K562 (cell line): Measurements from ENCODE around the gene CETN1. TPM values are rescaled to one million over a fixed set of nuclear protein-coding genes. Genes with fewer than 3 reads are reported as not detected.

Experiments used
- ATAC-seq: fragments of 200-7000 bp; cut with Tn5 transposase; 3 replicates; pipeline ENCODE4 v1.9.1; 2020; ENCODE audit warnings: moderate library complexity
- BruUV-seq: library from RNA; stranded (reverse); fragments of 400-500 nt; replicated peaks from 2 replicates; lab custom pipeline; 2021; lab: Mats Ljungman, UMichigan
- CTCF ChIA-PET: fragments of 300-600 bp; formaldehyde crosslinking; extraction: SDS; loops from one replicate; lab custom pipeline; 2021; ENCODE audit warnings: low intra/inter-chr PET ratio; lab: Yijun Ruan, JAX
- POLR2A ChIA-PET: fragments of 300-600, 350-650 bp; sonication (Branson Sonifier 250); formaldehyde crosslinking; extraction: SDS; loops from one replicate; lab custom pipeline; 2021; ENCODE audit warnings: antibody characterized with exemption, inconsistent platforms; lab: Yijun Ruan, JAX
- DNase-seq, 4 experiments: peaks; one replicate each; pipeline versions ENCODE4 v3.0.0 to v3.0.0-alpha.2; 2011 to 2018; ENCODE audit warnings: low spot score in 3 of 4, mixed read lengths in 3 of 4; ENCODE audit errors: extremely low read depth in 1 of 4
- FAIRE-seq: peaks from 2 replicates; lab custom pipeline; 2011; peaks lifted over from hg19 to GRCh38; lab: Jason Lieb, UNC
- H2AFZ ChIP-seq: 2 replicates; pipeline ENCODE4 v1.6.0; 2011; ENCODE audit warnings: low read depth, low read length, control low read depth, inconsistent platforms
- H3K27ac ChIP-seq: fragments of 200-600 bp; 3 replicates; pipeline ENCODE4 v1.8.0; 2011; ENCODE audit warnings: low read depth, mild to moderate bottlenecking, control low read depth, inconsistent platforms, low read length, moderate library complexity, mixed read lengths; ENCODE audit errors: extremely low read depth
- H3K27me3 ChIP-seq, 2 experiments: fragments of 300-600 bp in 1 of 2; 2 replicates in 1 of 2; 3 replicates in 1 of 2; pipeline versions ENCODE4 v1.6.0 to v1.8.0; 2011; ENCODE audit warnings: inconsistent platforms in 2 of 2, low read length in 2 of 2, mild to moderate bottlenecking in 1 of 2, mixed read lengths in 1 of 2, moderate library complexity in 1 of 2; ENCODE audit not compliant: control insufficient read depth in 2 of 2, insufficient read depth in 2 of 2
- H3K36me3 ChIP-seq: fragments of 300-600 bp; 3 replicates; pipeline ENCODE4 v1.8.0; 2011; ENCODE audit warnings: mild to moderate bottlenecking, low read length, inconsistent platforms; ENCODE audit not compliant: control insufficient read depth, insufficient read depth
- H3K4me1 ChIP-seq, 2 experiments: fragments of 200-600 bp in 1 of 2; replicated peaks in 1 of 2; 2 replicates in 1 of 2; 3 replicates in 1 of 2; pipeline versions ENCODE4 v1.5.1 to v1.8.0; 2011; ENCODE audit warnings: inconsistent platforms in 2 of 2, low read length in 2 of 2, mild to moderate bottlenecking in 1 of 2, mixed read lengths in 1 of 2, moderate library complexity in 1 of 2; ENCODE audit not compliant: control insufficient read depth in 2 of 2, insufficient read depth in 2 of 2
- H3K4me2 ChIP-seq: 2 replicates; pipeline ENCODE4 v1.6.1; 2011; ENCODE audit warnings: low read length, control low read depth, inconsistent platforms, mixed read lengths; ENCODE audit not compliant: insufficient read depth
- H3K4me3 ChIP-seq: fragments of 200-600 bp; sonication (generic), shearing (Covaris generic); 2 replicates; pipeline ENCODE4 v1.5.1; 2016; ENCODE audit warnings: control low read depth, inconsistent platforms
- H3K79me2 ChIP-seq: fragments of 200-600 bp; 3 replicates; pipeline ENCODE4 v1.8.0; 2011; ENCODE audit warnings: low read length, inconsistent platforms; ENCODE audit not compliant: control insufficient read depth, insufficient read depth
- H3K9ac ChIP-seq, 2 experiments: 2 replicates each; pipeline versions ENCODE4 v1.6.0 to v1.6.1; 2011; ENCODE audit warnings: low read depth in 2 of 2, low read length in 2 of 2, control low read depth in 1 of 2, inconsistent platforms in 1 of 2, mild to moderate bottlenecking in 1 of 2, mixed read lengths in 1 of 2; ENCODE audit not compliant: insufficient read depth in 1 of 2
- H3K9me1 ChIP-seq: one replicate; pipeline ENCODE4 v1.6.0; 2011; ENCODE audit warnings: inconsistent platforms, mild to moderate bottlenecking, low read length, moderate library complexity; ENCODE audit not compliant: control insufficient read depth, insufficient read depth
- H3K9me3 ChIP-seq: replicated peaks from 2 replicates; pipeline ENCODE4 v1.5.1; 2011; ENCODE audit warnings: low read depth, low read length, inconsistent platforms; ENCODE audit not compliant: control insufficient read depth, insufficient read depth
- H4K20me1 ChIP-seq: replicated peaks from 2 replicates; pipeline ENCODE4 v1.6.1; 2011; ENCODE audit warnings: low read length, inconsistent platforms, mixed read lengths; ENCODE audit not compliant: control insufficient read depth, insufficient read depth
- GABPB2 ChIP-seq: fragments of 250-450 bp; sonication (Bioruptor Pico); conservative IDR thresholded peaks from 2 replicates; pipeline ENCODE4 v1.5.1; 2021; ENCODE audit warnings: mild to moderate bottlenecking
- MED1 ChIP-seq: sonication (generic); formaldehyde crosslinking; IDR thresholded peaks from 2 replicates; pipeline ENCODE4 v1.8.1; 2023; ENCODE audit warnings: missing genetic modification reagents, borderline replicate concordance
- RAD21 ChIP-seq, 2 experiments: fragments of 250-450 bp in 1 of 2; fragments of 450-650 bp in 1 of 2; sonication (Bioruptor Pico) in 1 of 2; formaldehyde crosslinking in 1 of 2; IDR thresholded peaks in 1 of 2; conservative IDR thresholded peaks in 1 of 2; 2 replicates each; pipeline versions ENCODE4 v1.4.0 to v1.8.0; 2020 to 2022; ENCODE audit warnings: mild to moderate bottlenecking in 2 of 2, moderate library complexity in 1 of 2
- RNF219 ChIP-seq: fragments of 250-450 bp; sonication (Bioruptor Pico); IDR thresholded peaks from 2 replicates; pipeline ENCODE4 v1.5.0; 2022; ENCODE audit warnings: mild to moderate bottlenecking
- WGBS: fragments of 100-300 bp; shearing (Covaris generic); methylation state at CpG from one replicate; pipeline ENCODE4 v1.1.6; 2016; ENCODE audit warnings: low coverage, mixed read lengths; ENCODE audit not compliant: insufficient coverage; ENCODE audit errors: missing lambda C conversion rate; 5-methylcytosine and 5-hydroxymethylcytosine counted together
- in situ Hi-C: fragments of 300-500 bp; cut with MboI; formaldehyde crosslinking; loops from 4 replicates; pipeline ENCODE4 v1.15.0; 2018; ENCODE audit warnings: inconsistent platforms, mixed read lengths
- intact Hi-C: fragments of 100-400 bp; cut with micrococcal nuclease; formaldehyde crosslinking; loops from 2 replicates; pipeline ENCODE4 v1.14.2; 2022
- polyA plus RNA-seq, 8 experiments: library from polyadenylated mRNA; depleted of rRNA in 4 of 8; stranded (reverse) in 5 of 8; unstranded in 3 of 8; fragments of >200 nt; fragmentation: Nextera tagmentation in 2 of 8; fragmentation: Illumina TruSeq in 1 of 8; extraction: Ambion mirVana in 2 of 8; extraction: Trizol in 1 of 8; gene quantifications; 2 replicates each; pipeline versions ENCODE4 v1.2.1 to v1.2.3, GENCODE V29; 2011 to 2014; ENCODE audit warnings: inconsistent platforms in 1 of 8, missing spikeins in 1 of 8
- total RNA-seq, 7 experiments: library from RNA; depleted of rRNA in 6 of 7; stranded (reverse); fragments of >200 nt in 6 of 7; fragmentation: Illumina TruSeq in 2 of 7; extraction: Trizol in 2 of 7; gene quantifications; 2 replicates each; pipeline versions ENCODE4 v1.2.1 to v1.2.3, GENCODE V29; 2011 to 2021; ENCODE audit warnings: low replicate concordance in 1 of 7

CETN1 gene
- total and polyA plus RNA-seq, 9 of the 15 experiments (the other 6 are each of a cell fraction or from before 2014, with no cell fraction given): 0.07 to 0.34 (median 0.19) TPM; not detected in 3

- no peak for TF ChIP-seq RNF219 (CRISPR knock-in tag)
Measured at GRCh38 chr18:618618-619017, 38.4 kb downstream of the CETN1 start (continued).

DNA sequence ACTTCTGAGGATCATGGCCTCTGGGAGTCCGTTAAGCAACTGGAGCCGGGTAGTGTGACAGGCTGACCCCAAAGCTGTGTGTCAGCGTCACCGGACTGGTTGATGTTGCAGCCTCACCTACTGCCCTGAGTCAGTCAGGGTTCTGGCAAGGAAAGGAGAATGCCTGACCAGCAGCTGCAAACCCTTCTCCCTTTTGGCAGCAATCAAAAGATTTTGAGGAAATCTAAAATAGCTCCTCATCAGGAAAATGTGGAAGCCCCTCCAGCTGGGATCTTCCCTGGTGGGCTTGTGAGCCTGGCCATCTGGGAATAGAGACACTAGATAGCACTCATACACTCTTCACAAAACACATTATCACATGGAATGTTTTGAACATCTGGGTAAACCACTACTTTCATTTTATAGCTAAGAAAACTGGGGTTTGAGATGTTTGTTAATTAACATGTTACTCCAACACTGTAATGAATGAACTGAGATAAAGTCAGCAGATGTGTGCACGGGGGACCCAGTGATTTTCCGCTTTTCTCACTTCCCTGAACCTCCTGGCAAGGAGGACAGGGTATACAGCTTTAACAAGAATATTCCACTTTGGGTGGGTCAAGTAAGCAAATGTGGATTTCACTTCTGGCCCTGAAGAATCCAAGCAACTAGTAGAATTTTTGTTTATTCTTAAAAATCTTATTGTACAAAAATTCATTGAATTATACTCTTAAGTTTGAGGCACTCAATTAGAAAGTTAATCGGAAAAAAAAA is 41.3 kb downstream of the CETN1 start:
- POLR2A ChIA-PET: interaction anchor here (1.1 to 1.2 kb wide), 2 partner anchors 11 to 136 kb away, joined by 3 to 4 read pairs; no protein-coding TSS in a partner anchor
- intact Hi-C loops: loop anchor here (5.0 to 10.0 kb wide), 2 partner anchors 51 to 123 kb away; no protein-coding TSS in a partner anchor

More for the DNA sequence above, 41.3 kb downstream of the CETN1 start:
- in situ Hi-C loops: loop anchor here (5.0 kb wide), 1 partner anchor 211 kb away; no protein-coding TSS in a partner anchor
- H2AFZ ChIP-seq: no peak overlapping the region
- no peak overlapping the region for H3K27ac ChIP-seq
- no peak overlapping the region for H3K4me2 ChIP-seq
- ATAC-seq (peak; percentile 55), FAIRE-seq (peak; percentile 59), DNase-seq (peak in 2 of 4 experiments; percentile 40 to 47)
- H3K9me3 ChIP-seq: no peaks in the 10 kb centered on the region
- no peak overlapping the region for H3K4me3 ChIP-seq
- CTCF ChIA-PET: no interaction called here
- H3K79me2 ChIP-seq: no peaks in the 10 kb centered on the region
- TF ChIP-seq MED1 (CRISPR knock-in tag): no peak
- TF ChIP-seq RAD21 (CRISPR knock-in tag; conservative IDR thresholded peaks at IDR 0.05 in 1 of 2, IDR thresholded peaks at IDR 0.05 in 1 of 2): peak in 1 of 2 experiments; percentile 18; a peak in 1 of 4 replicates
- TF ChIP-seq GABPB2 (CRISPR knock-in tag): no peak
- no peaks in the 10 kb centered on the region for H4K20me1 ChIP-seq
- no peaks in the 10 kb centered on the region for H3K36me3 ChIP-seq
- H3K27me3 ChIP-seq: peaks cover 0 to 5% of the 10 kb centered on the region in 2 experiments; a peak in 2 of 5 replicates
- no peaks in the 10 kb centered on the region for H3K9me1 ChIP-seq
- BruUV-seq: no TSS peak
- H3K4me1 ChIP-seq: peaks cover 3 to 8% of the 10 kb centered on the region in 2 experiments; a peak in 3 of 5 replicates
- 4% methylated on average over 7 of the region's 7 CpGs for WGBS
- H3K9ac ChIP-seq: no peak overlapping the region
